Nephron (organoid): ENCODE data around the gene FARP1.

Experiments
- H3K27ac Mint-ChIP-seq, 3 experiments: 2 replicates each; pipeline ENCODE4 v1.8.0; 2020; ENCODE audit warnings: mixed read lengths in 3 of 3, mild to moderate bottlenecking in 2 of 3, moderate library complexity in 1 of 3
- H3K27me3 Mint-ChIP-seq: 2 replicates; pipeline ENCODE4 v1.8.0; 2021; ENCODE audit warnings: low read depth, mild to moderate bottlenecking, moderate library complexity, mixed read lengths
- H3K36me3 Mint-ChIP-seq: 2 replicates; pipeline ENCODE4 v1.8.0; 2020; ENCODE audit warnings: low read depth, mixed read lengths
- H3K4me1 Mint-ChIP-seq: 2 replicates; pipeline ENCODE4 v1.8.0; 2020; ENCODE audit warnings: mixed read lengths
- H3K4me3 Mint-ChIP-seq, 3 experiments: 2 replicates each; pipeline ENCODE4 v1.8.0; 2020; ENCODE audit warnings: mild to moderate bottlenecking in 3 of 3, mixed read lengths in 3 of 3, moderate library complexity in 2 of 3
- H3K9me3 Mint-ChIP-seq: 2 replicates; pipeline ENCODE4 v1.8.0; 2020; ENCODE audit warnings: mixed read lengths
- TF ChIP-seq, protein P1 (sequence below), 3 experiments: fragments of 200-600 bp; sonication (generic); IDR thresholded peaks; one replicate each; pipeline ENCODE4 v1.5.0; 2021; ENCODE audit warnings: antibody characterized with exemption in 3 of 3; ENCODE audit not compliant: unreplicated experiment in 3 of 3

Gene FARP1

GRCh38 chr13:98484289-98485219, 341.7 kb downstream of the FARP1 start:
- Mint-ChIP-seq H3K9me3 (no peaks in the 10 kb centered on the region), H3K4me1 (peaks cover 82% of the 10 kb centered on the region), H3K27me3 (no peaks in the 10 kb centered on the region), H3K4me3 (peak overlapping the region; percentile 38 to 64 (median 50)), H3K36me3 (no peaks in the 10 kb centered on the region), H3K27ac (peak overlapping the region; percentile 61 to 92 (median 79))
- TF ChIP-seq, protein P1, sequence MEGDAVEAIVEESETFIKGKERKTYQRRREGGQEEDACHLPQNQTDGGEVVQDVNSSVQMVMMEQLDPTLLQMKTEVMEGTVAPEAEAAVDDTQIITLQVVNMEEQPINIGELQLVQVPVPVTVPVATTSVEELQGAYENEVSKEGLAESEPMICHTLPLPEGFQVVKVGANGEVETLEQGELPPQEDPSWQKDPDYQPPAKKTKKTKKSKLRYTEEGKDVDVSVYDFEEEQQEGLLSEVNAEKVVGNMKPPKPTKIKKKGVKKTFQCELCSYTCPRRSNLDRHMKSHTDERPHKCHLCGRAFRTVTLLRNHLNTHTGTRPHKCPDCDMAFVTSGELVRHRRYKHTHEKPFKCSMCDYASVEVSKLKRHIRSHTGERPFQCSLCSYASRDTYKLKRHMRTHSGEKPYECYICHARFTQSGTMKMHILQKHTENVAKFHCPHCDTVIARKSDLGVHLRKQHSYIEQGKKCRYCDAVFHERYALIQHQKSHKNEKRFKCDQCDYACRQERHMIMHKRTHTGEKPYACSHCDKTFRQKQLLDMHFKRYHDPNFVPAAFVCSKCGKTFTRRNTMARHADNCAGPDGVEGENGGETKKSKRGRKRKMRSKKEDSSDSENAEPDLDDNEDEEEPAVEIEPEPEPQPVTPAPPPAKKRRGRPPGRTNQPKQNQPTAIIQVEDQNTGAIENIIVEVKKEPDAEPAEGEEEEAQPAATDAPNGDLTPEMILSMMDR (IDR thresholded peaks at IDR 0.05; ENCODE audit: unreplicated experiment in 3 of 3): no peak

- Mint-ChIP-seq H3K36me3 (no peaks in the 10 kb centered on the region), H3K27me3 (no peaks in the 10 kb centered on the region), H3K4me3 (peak overlapping the region in 1 of 3 experiments; percentile 14), H3K27ac (peak overlapping the region; percentile 32 to 92 (median 79)), H3K4me1 (peaks cover 88% of the 10 kb centered on the region), H3K9me3 (no peaks in the 10 kb centered on the region)
- TF ChIP-seq, protein P1 (IDR thresholded peaks at IDR 0.05; ENCODE audit: unreplicated experiment in 3 of 3): no peak
Observed at GRCh38 chr13:98485561-98485960, 342.7 kb downstream of the FARP1 start.

DNA sequence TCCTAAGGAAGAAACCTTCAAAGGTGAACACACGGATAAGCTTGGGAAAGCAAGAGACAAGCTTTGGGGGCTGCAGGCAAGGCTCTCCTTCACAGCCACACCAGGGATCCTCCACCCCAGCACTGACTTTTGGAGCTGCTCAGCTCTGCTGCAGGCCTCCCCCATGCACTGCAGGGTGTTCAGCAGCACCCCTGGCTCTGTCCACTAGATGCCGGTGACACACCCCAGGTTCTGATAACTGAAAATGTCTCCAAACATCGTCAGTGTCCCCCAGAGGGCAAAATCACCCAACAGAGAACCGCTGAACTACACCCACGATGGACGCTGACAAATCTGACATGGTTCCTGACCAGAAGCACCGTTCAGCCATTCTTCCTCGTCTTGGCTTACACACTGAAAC, 343.5 kb downstream of the FARP1 start:
- no peaks in the 10 kb centered on the region for H3K27me3 Mint-ChIP-seq
- H3K36me3 Mint-ChIP-seq: no peaks in the 10 kb centered on the region
- no peak overlapping the region for H3K4me3 Mint-ChIP-seq
- no peaks in the 10 kb centered on the region for H3K9me3 Mint-ChIP-seq
- TF ChIP-seq, protein P1 (IDR thresholded peaks at IDR 0.05; ENCODE audit: unreplicated experiment in 3 of 3): no peak
- H3K27ac Mint-ChIP-seq: peak overlapping the region in 1 of 3 experiments; percentile 11
- peaks cover 88% of the 10 kb centered on the region for H3K4me1 Mint-ChIP-seq

DNA sequence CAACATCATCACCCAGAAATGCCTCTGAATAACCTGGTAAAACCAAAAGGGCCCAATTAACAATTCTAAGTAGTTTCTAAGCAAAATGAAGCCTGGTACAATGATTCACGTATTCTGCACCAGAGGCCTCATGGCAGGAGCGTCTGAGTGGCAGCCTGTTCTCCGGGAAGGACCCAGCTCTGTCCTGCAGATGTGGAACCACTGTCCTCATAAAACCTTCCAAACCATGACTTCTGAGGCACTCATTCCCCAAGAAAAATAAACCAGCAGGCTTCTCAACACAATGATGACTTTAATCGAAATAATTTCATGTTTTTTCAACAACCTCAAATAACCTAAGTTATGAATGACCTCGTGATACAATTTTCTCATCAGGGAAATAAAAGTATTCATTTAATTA, 344.1 kb downstream of the FARP1 start:
- peak overlapping the region in 1 of 3 experiments; percentile 11 for H3K27ac Mint-ChIP-seq
- TF ChIP-seq, protein P1 (IDR thresholded peaks at IDR 0.05; ENCODE audit: unreplicated experiment in 3 of 3): no peak
- H3K4me1 Mint-ChIP-seq: peaks cover 90% of the 10 kb centered on the region
- H3K27me3 Mint-ChIP-seq: no peaks in the 10 kb centered on the region
- H3K9me3 Mint-ChIP-seq: no peaks in the 10 kb centered on the region
- no peak overlapping the region for H3K4me3 Mint-ChIP-seq
- no peaks in the 10 kb centered on the region for H3K36me3 Mint-ChIP-seq

GRCh38 chr13:98487522-98487921, 344.6 kb downstream of the FARP1 start:
- TF ChIP-seq, protein P1 (IDR thresholded peaks at IDR 0.05; ENCODE audit: unreplicated experiment in 3 of 3): no peak
- H3K36me3 Mint-ChIP-seq: no peaks in the 10 kb centered on the region
- no peaks in the 10 kb centered on the region for H3K9me3 Mint-ChIP-seq
- peaks cover 91% of the 10 kb centered on the region for H3K4me1 Mint-ChIP-seq
- H3K27ac Mint-ChIP-seq: peak overlapping the region; percentile 60 to 88 (median 86)
- H3K4me3 Mint-ChIP-seq: no peak overlapping the region
- no peaks in the 10 kb centered on the region for H3K27me3 Mint-ChIP-seq
